WI38 (cell line): ENCODE measurements around the gene GMNC.

ENCODE experiments used
- H3K4me3 ChIP-seq: 2 replicates; pipeline ENCODE4 v1.5.1; 2011; ENCODE audit warnings: low read depth, mild to moderate bottlenecking, control low read depth, low read length
- CTCF ChIP-seq: IDR thresholded peaks from 2 replicates; pipeline ENCODE4 v1.5.1; 2012; ENCODE audit warnings: low read depth, mild to moderate bottlenecking, control low read depth, low read length

Gene GMNC

DNA sequence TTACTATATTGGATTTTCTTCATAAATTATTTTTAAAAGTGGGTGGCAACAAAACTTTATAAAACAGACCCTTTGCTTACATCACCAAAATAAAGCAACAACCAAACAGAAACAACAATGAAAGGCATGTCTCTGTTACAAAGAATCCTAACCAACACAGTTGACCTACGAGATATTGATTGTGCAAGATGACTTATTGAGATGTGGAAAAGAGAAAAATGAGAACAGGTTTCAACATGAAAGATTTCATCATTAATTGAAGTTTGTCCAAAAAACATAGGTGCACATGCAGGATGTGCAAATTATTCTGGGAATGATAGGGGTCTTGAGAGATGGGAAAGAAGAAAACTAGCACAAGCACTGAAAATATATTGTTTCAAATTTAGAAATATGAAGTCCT, 9.0 kb downstream of the GMNC start:
- H3K4me3 ChIP-seq: no peak overlapping the region
- TF ChIP-seq CTCF: no peak

- no peak for TF ChIP-seq CTCF
Measured at GRCh38 chr3:190849607-190850006, 12.9 kb downstream of the GMNC start.

GRCh38 chr3:190848870-190849269, 13.6 kb downstream of the GMNC start:
- no peak for TF ChIP-seq CTCF
- no peak overlapping the region for H3K4me3 ChIP-seq

More at GRCh38 chr3:190849607-190850006, 12.9 kb downstream of the GMNC start:
- no peak overlapping the region for H3K4me3 ChIP-seq

GRCh38 chr3:190847436-190847835, 15.1 kb downstream of the GMNC start:
- TF ChIP-seq CTCF: no peak
- no peak overlapping the region for H3K4me3 ChIP-seq

- H3K4me3 ChIP-seq: no peak overlapping the region
- TF ChIP-seq CTCF: no peak
Measured at GRCh38 chr3:190840146-190840545, 22.3 kb downstream of the GMNC start.

DNA sequence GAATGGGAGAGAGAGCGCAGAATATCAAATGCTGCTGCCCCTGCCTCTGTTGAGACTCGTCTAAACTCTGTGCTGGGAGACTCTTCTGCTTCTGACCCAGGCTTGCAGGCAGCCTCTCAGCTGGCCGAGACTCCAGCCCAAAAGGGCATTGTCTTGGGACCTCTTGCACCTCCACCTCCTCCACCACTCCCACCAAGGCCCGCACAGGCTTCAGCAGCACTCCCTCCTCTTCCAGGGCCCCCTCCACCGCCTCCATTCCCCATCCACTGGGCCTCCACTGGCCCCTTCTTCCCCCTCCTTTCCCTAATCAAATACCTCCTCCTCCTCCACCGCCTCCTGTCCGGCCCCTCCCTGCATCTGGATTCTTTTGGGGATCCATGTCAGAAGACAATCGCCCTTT, 31.3 kb downstream of the GMNC start:
- no peak for TF ChIP-seq CTCF
- H3K4me3 ChIP-seq: no peak overlapping the region

DNA sequence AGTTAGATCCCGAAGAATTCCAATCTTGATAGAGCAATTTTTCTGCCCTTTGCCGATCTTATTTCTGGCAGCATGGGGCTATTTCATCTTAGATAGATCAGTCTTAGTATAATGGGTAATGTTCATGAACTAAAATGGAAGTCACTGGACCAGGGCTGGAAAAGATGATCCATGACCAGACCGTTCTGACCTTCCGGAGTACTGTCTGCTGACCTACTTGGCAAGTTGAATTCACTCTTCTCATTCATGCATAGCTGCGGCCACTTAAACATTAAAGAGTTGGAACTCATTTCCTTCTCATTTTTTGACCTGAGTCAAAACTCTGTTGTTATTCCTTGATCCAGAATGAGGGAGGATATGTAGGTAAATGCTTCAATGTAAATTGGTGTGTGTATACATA, 32.5 kb downstream of the GMNC start:
- no peak for TF ChIP-seq CTCF

More for the DNA sequence above, 32.5 kb downstream of the GMNC start:
- H3K4me3 ChIP-seq: no peak overlapping the region
